Activated T-cell treated with anti-CD3 and anti-CD28 coated beads for 48 hours (primary cell): ENCODE measurements around the gene GRIN1.

Experiments used
- DNase-seq: peaks from one replicate; pipeline ENCODE4 v3.0.0-alpha.2; 2020; ENCODE audit warnings: low read depth

Gene GRIN1

GRCh38 chr9:137216188-137216965, 77.4 kb downstream of the GRIN1 start:
- DNase-seq, result no peak

- no peak for DNase-seq
Measured at GRCh38 chr9:137217276-137218211, 78.6 kb downstream of the GRIN1 start.

GRCh38 chr9:137218212-137218753, 79.3 kb downstream of the GRIN1 start:
- DNase-seq, result no peak
